GM18499 (cell line): ENCODE results near the gene OTOP1.
"Not testable (repeated sequence)": the region's sequence is repeated elsewhere in the genome, so short reads cannot be mapped to it uniquely, and the experiment has no call there.

Source experiments
- ATAC-seq: cut with Tn5 transposase; IDR thresholded peaks from one replicate; pipeline ENCODE4 v1.9.1; 2021; ENCODE audit warnings: moderate number of reproducible peaks; ENCODE audit not compliant: insufficient read depth, unreplicated experiment

Gene OTOP1

DNA sequence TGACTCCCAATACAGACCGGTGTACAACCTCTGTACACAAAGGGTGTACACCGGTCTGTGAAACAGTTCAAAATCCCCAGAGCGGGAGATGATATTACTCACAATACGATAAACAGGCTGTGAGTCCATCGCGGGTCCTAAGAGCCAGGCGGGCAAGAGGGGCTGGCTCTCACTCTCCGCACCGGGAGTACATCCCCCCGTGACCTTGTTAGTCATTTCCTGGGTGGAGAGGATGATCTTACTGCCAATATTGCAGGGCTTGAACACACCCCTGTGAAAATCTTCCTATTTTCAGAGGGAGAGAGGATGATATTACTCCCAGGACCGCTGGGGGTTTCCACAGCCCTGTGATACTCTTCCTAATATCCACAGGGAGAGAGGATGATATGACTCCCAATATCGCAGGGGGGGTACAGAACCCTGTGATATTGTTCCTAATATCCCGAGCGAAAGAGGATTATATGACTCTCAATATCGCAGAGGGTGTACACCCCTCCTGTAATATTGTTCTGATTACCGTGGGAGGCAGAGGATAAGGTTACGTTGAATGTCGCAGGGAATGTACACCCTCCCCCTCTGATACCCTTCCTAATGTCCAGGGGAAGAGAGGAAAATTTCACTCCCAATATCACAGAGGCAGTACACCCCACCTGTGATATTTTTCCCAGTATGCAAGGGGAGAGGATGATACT, 60.9 kb downstream of the OTOP1 start:
- ATAC-seq = not testable (repeated sequence)

DNA sequence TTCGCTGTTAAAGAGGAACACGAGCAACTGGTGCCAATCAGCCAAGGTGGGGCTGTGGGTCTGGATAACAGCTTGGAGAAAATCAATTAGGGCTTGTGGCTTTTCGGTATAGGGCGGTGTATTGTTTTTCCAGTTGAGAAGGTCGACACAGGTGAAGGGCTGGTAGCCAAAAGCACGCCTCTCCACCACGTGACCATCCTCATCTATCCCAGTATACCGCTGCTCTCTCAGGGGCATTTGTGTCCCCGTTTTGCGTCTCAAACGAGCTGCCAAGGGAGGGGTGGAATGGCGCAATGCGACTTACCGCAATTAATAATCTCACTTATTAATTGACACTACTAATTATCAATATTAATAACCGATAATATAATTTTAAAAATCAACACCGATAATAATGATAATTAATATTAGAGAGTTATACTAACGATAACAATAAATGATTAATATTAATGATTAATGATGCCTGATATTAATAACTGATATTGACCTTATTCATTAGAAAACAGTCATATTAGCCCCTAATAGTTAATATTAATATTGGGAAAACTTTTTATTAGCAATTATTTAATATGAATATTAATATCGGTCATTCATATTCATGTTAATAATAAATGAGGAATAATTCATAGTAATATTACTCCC, 62.1 kb downstream of the OTOP1 start:
- ATAC-seq = not testable (repeated sequence)

GRCh38 chr4:4162186-4162585, 64.5 kb downstream of the OTOP1 start:
- ATAC-seq = not testable (repeated sequence)

DNA sequence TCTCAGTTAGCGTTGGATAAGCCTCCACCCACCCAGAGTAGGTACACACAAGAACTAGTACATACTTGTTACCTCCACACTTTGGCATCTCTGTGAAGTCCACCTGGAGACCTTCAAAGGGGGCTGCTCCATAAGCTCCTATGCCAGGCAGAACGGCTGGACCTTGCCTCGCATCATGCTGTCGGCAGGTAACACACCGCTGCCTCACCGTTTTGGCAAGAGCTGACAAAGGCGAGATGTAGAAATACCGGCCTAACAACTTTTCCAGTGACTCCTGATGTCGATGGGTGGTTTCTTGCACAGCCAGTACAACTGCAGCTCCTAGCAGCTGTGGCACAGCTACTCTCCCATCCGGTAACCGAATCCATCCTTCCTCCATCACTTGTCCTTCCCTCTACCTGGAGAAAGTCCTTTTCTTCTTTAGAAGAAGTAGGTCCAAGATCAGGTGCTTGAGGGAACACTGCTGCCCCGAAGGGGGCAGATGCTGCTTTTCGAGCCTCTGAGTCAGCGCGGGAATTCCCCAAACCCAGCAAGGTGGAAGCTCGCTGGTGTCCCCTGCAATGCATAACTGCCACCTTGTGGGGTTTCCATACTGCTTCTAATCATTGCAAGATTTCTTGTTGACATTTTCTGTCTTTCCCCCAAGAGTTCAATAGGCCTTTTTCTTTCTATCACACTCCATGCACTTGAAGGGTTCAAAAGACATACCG, 65.6 kb downstream of the OTOP1 start:
- not testable (repeated sequence) for ATAC-seq

GRCh38 chr4:4145622-4146021, 81.1 kb downstream of the OTOP1 start:
- ATAC-seq = not testable (repeated sequence)

GRCh38 chr4:4143376-4143775, 83.4 kb downstream of the OTOP1 start:
- not testable (repeated sequence) for ATAC-seq

GRCh38 chr4:4142679-4143078, 84.0 kb downstream of the OTOP1 start:
- ATAC-seq = not testable (repeated sequence)

GRCh38 chr4:4141186-4141585, 85.5 kb downstream of the OTOP1 start:
- ATAC-seq = not testable (repeated sequence)
